GM21576 (cell line): Measurements from ENCODE around the gene KAT6B.

Source experiments
- ATAC-seq: cut with Tn5 transposase; IDR thresholded peaks from one replicate; pipeline ENCODE4 v1.9.1; 2021; ENCODE audit warnings: mild to moderate bottlenecking, moderate library complexity; ENCODE audit not compliant: unreplicated experiment

The KAT6B gene

DNA sequence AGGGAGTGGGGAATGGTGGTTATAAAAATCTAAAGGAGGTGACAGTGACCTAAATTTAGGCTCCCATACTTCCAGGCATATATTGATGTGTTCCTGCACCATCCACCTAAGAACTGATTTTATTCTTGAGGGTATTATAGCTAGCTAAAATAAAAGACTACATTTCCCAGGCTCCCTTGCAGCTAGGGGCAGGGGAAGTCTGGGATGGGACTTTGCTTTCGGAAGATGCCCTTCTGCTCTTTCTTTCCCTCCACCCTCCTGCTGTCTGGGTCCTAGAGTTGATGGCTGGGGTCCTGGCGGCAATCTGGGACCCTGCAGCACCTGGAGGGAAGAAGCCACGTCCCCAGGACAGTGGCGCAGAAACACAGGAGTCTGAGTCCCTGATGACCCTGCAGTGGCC is 231.3 kb downstream of the KAT6B start:
- no peak for ATAC-seq

GRCh38 chr10:75058161-75058560 is 231.8 kb downstream of the KAT6B start:
- ATAC-seq = no peak

- ATAC-seq = no peak
Observed at GRCh38 chr10:75061709-75062505, 235.5 kb downstream of the KAT6B start.

- no peak for ATAC-seq
Observed at GRCh38 chr10:75062506-75063299, 236.3 kb downstream of the KAT6B start.

DNA sequence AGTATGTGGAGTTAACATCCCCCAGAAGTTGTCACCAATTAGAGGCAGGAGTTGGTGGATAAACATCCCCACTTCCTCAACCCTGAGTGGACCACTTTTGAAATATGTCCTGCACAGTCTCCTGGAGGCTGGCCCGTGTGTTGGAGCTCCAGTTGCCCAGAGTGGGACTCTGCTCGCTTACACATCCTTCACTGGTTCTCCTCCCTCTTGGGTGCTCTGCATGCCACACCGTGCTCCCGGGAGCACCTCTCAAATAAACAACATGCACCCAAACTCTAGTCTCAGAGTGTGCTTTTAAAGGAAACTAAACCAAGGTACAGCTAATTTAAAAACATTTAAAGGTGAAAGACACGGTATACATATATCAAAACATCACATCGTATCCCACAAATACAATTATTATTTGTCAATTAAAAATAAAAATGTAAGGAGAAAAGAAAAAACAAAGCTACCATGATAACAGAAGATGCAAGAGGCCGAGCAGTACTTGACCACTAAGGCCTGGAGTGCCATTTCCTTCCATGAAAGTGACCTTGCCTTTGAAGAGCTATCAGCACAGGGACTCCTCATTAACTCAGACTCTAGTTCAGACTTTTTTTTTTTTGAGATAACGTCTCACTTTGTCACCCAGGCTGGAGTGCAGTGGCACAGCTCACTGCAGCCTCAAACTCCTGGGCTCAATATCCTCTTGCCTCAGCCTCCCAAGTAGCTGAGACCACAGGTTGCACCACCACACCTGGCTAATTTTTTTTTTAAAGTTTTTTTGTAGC is 237.2 kb downstream of the KAT6B start:
- no peak for ATAC-seq

GRCh38 chr10:75065076-75065475 is 238.7 kb downstream of the KAT6B start:
- ATAC-seq = no peak

DNA sequence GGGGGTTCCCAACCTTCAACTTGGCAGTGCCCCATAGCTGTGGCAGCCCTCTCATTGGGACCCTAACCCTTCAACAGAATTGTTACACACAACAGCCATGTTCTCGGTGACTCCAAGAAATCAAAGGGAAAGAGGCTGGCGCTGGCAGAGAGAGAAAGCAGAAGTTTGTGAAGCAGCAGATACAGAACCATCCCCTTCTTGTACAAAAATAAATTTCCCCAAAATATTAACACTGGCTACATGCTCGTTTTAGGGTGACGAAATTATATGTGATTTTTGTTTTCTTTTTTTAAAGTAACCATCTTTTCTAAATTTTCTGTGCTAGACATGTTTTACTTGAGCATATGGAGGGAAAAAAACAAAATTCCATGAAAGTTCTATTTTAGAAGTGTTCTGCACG is 239.9 kb downstream of the KAT6B start:
- ATAC-seq = no peak

- no peak for ATAC-seq
Observed at GRCh38 chr10:75067272-75067671, 240.9 kb downstream of the KAT6B start.

- ATAC-seq = no peak
Observed at GRCh38 chr10:75068523-75068922, 242.1 kb downstream of the KAT6B start.

- no peak for ATAC-seq
Observed at GRCh38 chr10:75070476-75070875, 244.1 kb downstream of the KAT6B start.

GRCh38 chr10:75070961-75071428 is 244.6 kb downstream of the KAT6B start:
- no peak for ATAC-seq

- ATAC-seq = no peak
Observed at GRCh38 chr10:75071756-75072155, 245.4 kb downstream of the KAT6B start.

DNA sequence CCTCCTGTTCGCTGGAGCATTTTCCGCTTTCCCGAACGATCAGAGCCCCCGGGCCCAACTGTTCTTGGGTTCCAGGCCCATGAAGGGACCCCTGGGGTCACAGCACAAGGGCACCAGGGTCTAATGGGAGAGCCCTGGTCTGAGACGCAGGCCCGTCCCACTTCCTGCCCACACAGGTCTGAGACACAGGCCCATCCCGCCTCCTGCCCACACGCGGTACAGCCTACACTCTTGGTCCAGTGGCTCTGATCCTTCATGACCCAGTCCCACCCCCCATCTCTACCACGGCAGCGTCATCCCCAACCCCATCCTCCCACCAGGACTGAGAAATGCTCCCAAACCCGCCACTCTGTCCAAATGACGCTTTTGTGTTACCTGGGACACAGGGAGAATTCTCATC is 246.3 kb downstream of the KAT6B start:
- no peak for ATAC-seq

DNA sequence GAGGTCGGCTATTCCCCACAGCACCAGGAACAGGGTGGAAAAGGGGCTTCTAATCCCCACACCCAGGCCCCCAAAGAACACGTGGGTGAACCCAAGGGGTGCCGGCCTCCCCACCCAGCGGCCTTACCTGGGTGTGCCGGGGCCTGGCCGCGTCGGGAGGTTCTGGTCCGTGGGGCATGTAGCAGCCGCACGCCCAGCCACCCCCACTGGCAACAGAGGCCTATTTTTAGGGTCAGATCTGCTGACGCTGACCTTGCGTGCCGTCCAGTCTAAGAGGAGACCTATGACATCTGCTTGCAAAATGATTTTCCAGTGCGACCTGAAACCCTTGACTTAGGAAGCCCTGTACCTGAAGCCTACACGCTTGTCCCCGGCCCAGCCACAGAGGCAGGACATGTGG is 247.0 kb downstream of the KAT6B start:
- no peak for ATAC-seq

DNA sequence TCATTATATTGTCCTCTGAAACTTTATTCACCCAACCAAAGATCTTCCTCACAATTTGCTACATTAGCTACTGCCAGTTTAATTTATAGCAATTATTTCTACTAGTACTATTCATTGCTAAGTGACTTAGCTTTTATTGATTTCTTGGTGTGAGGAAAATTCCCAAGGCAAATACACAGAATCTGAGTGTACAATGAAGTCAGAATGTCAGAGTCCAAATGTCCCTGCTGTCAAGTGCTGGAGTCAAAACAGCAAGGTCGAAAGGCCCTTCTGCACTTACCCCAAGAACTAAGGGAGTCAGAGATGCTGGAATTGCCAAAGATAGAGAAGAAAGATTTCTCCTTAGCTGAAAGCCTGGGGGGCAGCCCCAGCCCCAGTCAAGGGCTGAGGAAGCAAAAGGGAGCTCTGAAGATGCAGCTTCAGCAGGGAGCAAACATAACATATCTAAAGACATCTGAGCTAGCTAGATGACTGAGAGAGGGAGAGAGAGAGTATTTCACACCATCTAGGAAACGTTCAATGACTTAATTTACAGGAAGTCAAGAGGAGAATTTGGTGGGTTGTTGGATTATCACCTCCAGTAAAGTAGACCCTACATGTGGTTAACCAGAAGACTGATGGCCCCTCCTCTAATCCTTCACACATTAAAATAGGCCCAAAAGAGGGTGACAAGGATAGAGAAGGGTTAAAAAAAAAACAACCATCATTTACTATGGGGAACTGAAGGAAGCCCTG is 248.5 kb downstream of the KAT6B start:
- ATAC-seq = no peak

DNA sequence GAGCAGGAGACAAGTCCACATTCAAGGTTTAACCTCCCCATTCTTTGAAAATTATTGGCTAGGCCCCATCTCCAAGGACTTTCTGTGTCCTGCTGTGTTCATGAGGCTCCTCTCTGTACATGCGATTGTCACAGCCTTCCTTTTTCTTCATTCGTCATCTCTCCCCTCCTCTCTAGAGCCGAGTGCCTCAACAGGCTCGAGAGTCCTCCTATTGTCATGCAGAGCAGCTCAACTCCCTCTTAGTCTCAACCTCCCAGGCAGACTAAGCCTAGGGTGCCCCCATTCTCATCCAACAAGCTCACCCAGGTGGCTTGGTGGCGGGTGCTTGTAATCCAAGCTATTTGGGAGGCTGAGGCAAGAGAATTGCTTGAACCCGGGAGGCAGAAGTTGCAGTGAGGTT is 249.9 kb downstream of the KAT6B start:
- no peak for ATAC-seq

GRCh38 chr10:75079436-75080083 is 253.2 kb downstream of the KAT6B start:
- ATAC-seq = no peak

GRCh38 chr10:75080554-75080953 is 254.2 kb downstream of the KAT6B start:
- no peak for ATAC-seq

DNA sequence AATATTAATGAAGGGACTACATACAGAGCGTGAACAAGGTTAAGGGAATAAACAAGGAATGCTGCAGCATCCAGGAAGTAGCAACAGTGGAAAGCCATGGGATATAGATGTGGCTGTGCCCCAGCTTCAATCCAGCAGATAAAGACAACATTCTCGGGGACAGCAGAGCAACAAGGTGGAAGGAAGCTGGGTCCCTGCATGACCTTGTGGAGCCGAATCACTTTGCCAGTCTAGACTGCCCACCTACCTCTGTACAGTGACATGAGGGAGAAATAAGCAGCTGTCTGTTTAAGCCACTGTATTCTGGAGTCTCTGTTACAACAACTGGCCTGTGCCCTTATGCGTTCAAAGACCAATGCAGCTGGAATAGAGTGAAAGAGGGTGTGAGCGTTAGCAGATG is 255.0 kb downstream of the KAT6B start:
- no peak for ATAC-seq
